NOMO-1 (cell line): ENCODE data around the gene AMTN.

Experiments
- DNase-seq, 2 experiments: peaks; one replicate each; lab custom pipeline; 2025; ENCODE audit not compliant: unreplicated experiment in 2 of 2; lab: John Stamatoyannopoulos, UW

Gene AMTN

GRCh38 chr4:70559211-70559830 is 41.0 kb downstream of the AMTN start:
- DNase-seq: peak in 1 of 2 experiments; percentile 57

DNA sequence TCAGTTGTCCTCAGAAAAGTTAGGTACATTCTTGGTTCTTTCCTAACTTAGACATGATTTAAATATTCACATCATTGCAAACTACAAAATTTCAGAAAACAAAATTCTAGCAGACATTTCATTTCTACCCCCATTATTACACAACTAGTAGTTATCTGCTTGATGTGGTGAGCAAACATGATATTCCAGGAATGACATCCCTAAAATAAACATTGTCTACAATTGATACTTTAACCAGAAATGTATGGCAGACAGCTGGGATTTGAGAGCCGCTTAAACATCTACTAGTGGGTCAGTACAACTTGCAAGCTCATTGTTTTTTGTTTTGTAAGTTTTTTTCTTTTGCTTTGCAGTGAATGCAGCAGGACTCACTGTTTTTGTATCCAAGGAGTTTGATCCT is 41.6 kb downstream of the AMTN start:
- DNase-seq: no peak

DNA sequence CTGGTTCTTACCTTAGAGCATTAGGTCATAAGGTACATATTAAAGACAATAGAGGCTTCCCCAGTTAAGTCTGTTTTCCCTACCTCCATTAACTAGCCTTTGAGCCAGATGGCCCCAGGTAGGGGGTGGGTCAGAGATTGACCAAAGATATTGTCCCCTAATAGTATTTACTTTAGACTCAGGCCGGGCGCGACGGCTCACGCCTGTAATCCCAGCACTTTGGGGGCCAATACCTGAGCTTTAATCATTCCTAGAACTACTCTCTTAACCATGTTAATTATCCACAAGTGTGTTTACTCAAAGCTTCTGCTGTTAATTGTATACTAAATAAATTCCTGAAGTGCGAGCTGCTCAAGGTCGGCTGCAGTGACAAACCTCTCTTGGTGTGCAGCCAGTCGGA is 45.7 kb downstream of the AMTN start:
- no peak for DNase-seq

GRCh38 chr4:70570796-70571195 is 52.4 kb downstream of the AMTN start:
- no peak for DNase-seq

DNA sequence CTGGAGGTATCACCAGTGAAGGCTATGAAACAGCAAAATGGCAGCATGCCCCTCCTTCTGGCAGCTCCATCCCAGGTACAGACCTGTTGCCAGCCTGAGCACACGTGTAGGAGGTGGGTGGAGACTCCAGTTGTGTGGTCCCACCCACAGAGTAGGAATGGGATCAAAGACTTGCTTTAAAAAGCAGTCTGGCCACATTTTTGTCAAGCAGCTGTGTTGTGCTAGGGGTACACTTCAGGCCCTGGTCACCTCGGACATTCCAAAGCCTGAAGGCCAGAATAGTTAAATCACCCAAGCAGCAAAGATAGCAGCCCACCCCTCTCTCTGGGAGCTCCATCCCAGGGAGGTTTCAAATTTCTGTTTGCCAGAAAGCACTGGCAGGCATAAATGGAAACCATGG is 53.4 kb downstream of the AMTN start:
- no peak for DNase-seq

DNA sequence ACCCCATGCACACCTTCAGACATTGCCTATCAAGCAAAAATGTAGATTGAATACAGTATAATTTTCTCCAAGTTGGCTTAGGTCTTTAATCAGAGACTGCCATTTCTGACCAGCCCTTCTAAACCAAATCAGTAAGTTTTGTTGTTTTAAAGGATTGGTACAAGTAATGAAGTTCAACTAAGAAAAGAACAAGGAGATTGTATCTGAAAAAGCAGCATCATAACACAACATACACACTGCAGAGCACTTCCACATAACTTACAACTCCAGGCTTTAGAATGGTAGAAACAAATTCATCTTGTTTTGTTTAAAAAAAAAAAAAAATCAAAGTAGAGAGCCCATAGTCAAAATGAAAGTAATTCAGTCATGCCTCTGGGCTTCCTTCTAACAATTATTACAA is 57.6 kb downstream of the AMTN start:
- no peak for DNase-seq

- DNase-seq: no peak
Measured at GRCh38 chr4:70577220-70577927, 59.0 kb downstream of the AMTN start.

DNA sequence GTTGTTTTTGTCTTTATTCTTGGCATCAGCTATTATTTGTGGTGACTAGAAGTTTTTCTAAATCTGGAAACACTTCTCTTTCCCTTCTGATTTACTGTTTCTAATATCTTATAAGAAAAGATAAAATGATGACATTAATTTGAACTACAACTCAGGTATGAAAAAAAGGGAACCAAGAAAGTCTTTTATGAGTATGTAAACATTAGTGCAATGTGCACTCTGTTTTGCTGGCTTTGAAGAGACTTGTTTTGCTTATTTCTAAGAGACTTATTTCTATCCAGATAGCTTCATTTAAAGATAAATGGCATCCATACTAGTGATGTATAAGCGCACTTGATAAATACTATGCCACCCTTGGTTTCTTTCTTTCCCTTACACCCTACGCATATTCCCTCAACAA is 63.6 kb downstream of the AMTN start:
- DNase-seq: no peak
